Rectal smooth muscle tissue (tissue), 1 donor: ENCODE results near the gene GAP43.

ENCODE experiments used
- H3K27ac ChIP-seq: one replicate; pipeline ENCODE4 v1.7.0; 2013; ENCODE audit warnings: low read depth, low read length, inconsistent platforms
- H3K27me3 ChIP-seq: one replicate; pipeline ENCODE4 v1.7.0; 2013; ENCODE audit warnings: low read length; ENCODE audit not compliant: control insufficient read depth, insufficient read depth
- H3K36me3 ChIP-seq: one replicate; pipeline ENCODE4 v1.7.0; 2013; ENCODE audit warnings: low read length; ENCODE audit not compliant: control insufficient read depth, insufficient read depth
- H3K4me1 ChIP-seq: one replicate; pipeline ENCODE4 v1.7.0; 2013; ENCODE audit warnings: low read length; ENCODE audit not compliant: control insufficient read depth, insufficient read depth
- H3K4me3 ChIP-seq: one replicate; pipeline ENCODE4 v1.7.0; 2013; ENCODE audit warnings: low read length
- H3K9ac ChIP-seq: one replicate; pipeline ENCODE4 v1.7.0; 2013; ENCODE audit warnings: low read length

The GAP43 gene

GRCh38 chr3:115695090-115695489 is 71.8 kb downstream of the GAP43 start:
- no peak overlapping the region for H3K27ac ChIP-seq
- H3K4me1 ChIP-seq = peaks cover 2% of the 10 kb centered on the region
- no peaks in the 10 kb centered on the region for H3K36me3 ChIP-seq
- no peak overlapping the region for H3K4me3 ChIP-seq
- H3K27me3 ChIP-seq = no peaks in the 10 kb centered on the region
- no peak overlapping the region for H3K9ac ChIP-seq

GRCh38 chr3:115697263-115698053 is 74.1 kb downstream of the GAP43 start:
- H3K4me3 ChIP-seq = no peak overlapping the region
- H3K9ac ChIP-seq = no peak overlapping the region
- H3K36me3 ChIP-seq = no peaks in the 10 kb centered on the region
- no peak overlapping the region for H3K27ac ChIP-seq
- H3K4me1 ChIP-seq = peaks cover 2% of the 10 kb centered on the region
- H3K27me3 ChIP-seq = no peaks in the 10 kb centered on the region

- Histone ChIP-seq H3K4me3 (no peak overlapping the region), H3K27ac (no peak overlapping the region), H3K36me3 (no peaks in the 10 kb centered on the region), H3K4me1 (peaks cover 2% of the 10 kb centered on the region), H3K9ac (no peak overlapping the region), H3K27me3 (no peaks in the 10 kb centered on the region)
Observed at GRCh38 chr3:115698851-115699591, 75.7 kb downstream of the GAP43 start.

GRCh38 chr3:115699706-115700105 is 76.4 kb downstream of the GAP43 start:
- no peaks in the 10 kb centered on the region for H3K27me3 ChIP-seq
- H3K36me3 ChIP-seq = no peaks in the 10 kb centered on the region
- no peak overlapping the region for H3K9ac ChIP-seq
- H3K27ac ChIP-seq = no peak overlapping the region
- peaks cover 2% of the 10 kb centered on the region for H3K4me1 ChIP-seq
- no peak overlapping the region for H3K4me3 ChIP-seq

GRCh38 chr3:115702598-115702997 is 79.3 kb downstream of the GAP43 start:
- Histone ChIP-seq H3K27ac (no peak overlapping the region), H3K4me3 (no peak overlapping the region), H3K27me3 (no peaks in the 10 kb centered on the region), H3K9ac (no peak overlapping the region), H3K36me3 (no peaks in the 10 kb centered on the region), H3K4me1 (peaks cover 2% of the 10 kb centered on the region)

- no peaks in the 10 kb centered on the region for H3K36me3 ChIP-seq
- H3K4me3 ChIP-seq = no peak overlapping the region
- H3K27me3 ChIP-seq = no peaks in the 10 kb centered on the region
- H3K4me1 ChIP-seq = no peaks in the 10 kb centered on the region
- no peak overlapping the region for H3K27ac ChIP-seq
- H3K9ac ChIP-seq = no peak overlapping the region
Observed at GRCh38 chr3:115704661-115705338, 81.5 kb downstream of the GAP43 start.

- no peak overlapping the region for H3K4me3 ChIP-seq
- no peak overlapping the region for H3K27ac ChIP-seq
- H3K9ac ChIP-seq = no peak overlapping the region
- no peaks in the 10 kb centered on the region for H3K4me1 ChIP-seq
- no peaks in the 10 kb centered on the region for H3K36me3 ChIP-seq
- no peaks in the 10 kb centered on the region for H3K27me3 ChIP-seq
Observed at GRCh38 chr3:115706311-115706829, 83.1 kb downstream of the GAP43 start.

- Histone ChIP-seq H3K9ac (no peak overlapping the region), H3K4me3 (no peak overlapping the region), H3K4me1 (no peaks in the 10 kb centered on the region), H3K27ac (no peak overlapping the region), H3K36me3 (no peaks in the 10 kb centered on the region), H3K27me3 (no peaks in the 10 kb centered on the region)
Observed at GRCh38 chr3:115708540-115708939, 85.2 kb downstream of the GAP43 start.

- Histone ChIP-seq H3K36me3 (no peaks in the 10 kb centered on the region), H3K27ac (no peak overlapping the region)
Observed at GRCh38 chr3:115709093-115709492, 85.8 kb downstream of the GAP43 start.

GRCh38 chr3:115709931-115710330 is 86.6 kb downstream of the GAP43 start:
- H3K4me3 ChIP-seq = no peak overlapping the region
- H3K27ac ChIP-seq = no peak overlapping the region
- no peak overlapping the region for H3K9ac ChIP-seq
- H3K4me1 ChIP-seq = no peaks in the 10 kb centered on the region
- no peaks in the 10 kb centered on the region for H3K36me3 ChIP-seq
- no peaks in the 10 kb centered on the region for H3K27me3 ChIP-seq

More at GRCh38 chr3:115709093-115709492, 85.8 kb downstream of the GAP43 start:
- H3K4me3 ChIP-seq = no peak overlapping the region
- H3K9ac ChIP-seq = no peak overlapping the region
- H3K27me3 ChIP-seq = no peaks in the 10 kb centered on the region
- H3K4me1 ChIP-seq = no peaks in the 10 kb centered on the region

- Histone ChIP-seq H3K36me3 (no peaks in the 10 kb centered on the region), H3K27me3 (no peaks in the 10 kb centered on the region), H3K4me1 (no peaks in the 10 kb centered on the region), H3K9ac (no peak overlapping the region), H3K4me3 (no peak overlapping the region), H3K27ac (no peak overlapping the region)
Observed at GRCh38 chr3:115710799-115711198, 87.5 kb downstream of the GAP43 start.

GRCh38 chr3:115712871-115713270 is 89.6 kb downstream of the GAP43 start:
- Histone ChIP-seq H3K9ac (no peak overlapping the region), H3K4me1 (no peaks in the 10 kb centered on the region), H3K27me3 (no peaks in the 10 kb centered on the region), H3K27ac (no peak overlapping the region), H3K4me3 (no peak overlapping the region), H3K36me3 (no peaks in the 10 kb centered on the region)
